ENCODE results near the gene DNAJC8.

DNAJC8 gene

GRCh38 chr1:28209700-28210099 is 23.1 kb downstream of the DNAJC8 start:
- TF ChIP-seq CTCF (IDR thresholded peaks at IDR 0.05; ENCODE audit: extremely low read depth, insufficient read depth, missing control alignments): no peak
- in situ Hi-C loops (cut with MboI; ENCODE audit: low pct_unique_long_range_greater_than_20kb, low sequenced_read_pairs, unreplicated experiment): no loop called here
- no peak for DNase-seq (ENCODE audit: low spot score)

DNA sequence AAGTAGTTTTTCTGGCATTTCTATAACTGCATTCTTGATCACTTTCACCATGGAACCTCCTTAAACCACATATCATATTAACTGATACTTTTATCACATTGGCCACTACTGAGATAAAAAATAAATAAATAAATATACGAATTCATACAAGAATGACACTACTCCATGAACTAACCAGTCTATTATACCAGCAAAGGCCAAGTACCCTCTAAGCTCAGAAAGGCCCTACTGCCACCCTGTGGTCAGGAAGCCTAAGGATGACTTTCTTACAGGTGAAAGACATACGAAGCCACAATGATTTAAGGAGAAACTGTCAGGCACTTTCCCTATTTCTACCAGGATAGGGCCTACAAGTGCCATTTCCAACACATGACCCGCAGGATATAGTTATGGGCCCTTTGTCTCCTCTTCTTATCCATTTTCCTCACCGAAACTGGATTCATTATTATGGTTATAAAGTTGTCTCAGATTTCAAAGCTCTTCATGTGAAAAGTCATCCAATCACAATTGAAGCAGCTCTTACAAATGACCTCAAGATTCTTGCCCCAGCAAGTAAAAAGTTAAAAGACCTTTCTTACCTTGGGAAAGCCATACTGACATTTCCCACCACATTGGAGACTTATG is 23.9 kb downstream of the DNAJC8 start:
- peak; percentile 55 for DNase-seq (ENCODE audit: low spot score)
- in situ Hi-C loops (cut with MboI; ENCODE audit: low pct_unique_long_range_greater_than_20kb, low sequenced_read_pairs, unreplicated experiment): no loop called here
- peak; percentile 80 for TF ChIP-seq CTCF (IDR thresholded peaks at IDR 0.05; ENCODE audit: extremely low read depth, insufficient read depth, missing control alignments)

DNA sequence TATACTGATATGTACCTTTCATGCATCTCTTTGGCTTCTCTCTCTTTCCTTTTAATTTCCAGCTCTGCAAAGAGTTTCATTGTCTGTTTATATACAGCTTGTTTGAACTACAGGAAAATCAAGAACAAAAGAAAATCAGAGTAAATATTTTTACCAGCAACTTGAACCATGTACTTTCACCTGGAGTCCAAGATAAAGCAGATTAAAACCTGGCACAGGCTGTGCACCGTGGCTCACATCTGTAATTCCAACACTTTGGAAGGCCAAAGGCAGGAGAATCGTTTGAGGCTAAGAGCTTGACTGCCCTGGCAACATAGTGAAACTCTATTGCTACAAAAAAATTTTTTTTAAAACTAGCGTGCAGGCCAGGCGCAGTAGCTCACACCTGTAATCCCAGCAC is 27.6 kb downstream of the DNAJC8 start:
- TF ChIP-seq CTCF (IDR thresholded peaks at IDR 0.05; ENCODE audit: extremely low read depth, insufficient read depth, missing control alignments): no peak
- DNase-seq (ENCODE audit: low spot score): no peak
- in situ Hi-C loops (cut with MboI; ENCODE audit: low pct_unique_long_range_greater_than_20kb, low sequenced_read_pairs, unreplicated experiment): no loop called here

DNA sequence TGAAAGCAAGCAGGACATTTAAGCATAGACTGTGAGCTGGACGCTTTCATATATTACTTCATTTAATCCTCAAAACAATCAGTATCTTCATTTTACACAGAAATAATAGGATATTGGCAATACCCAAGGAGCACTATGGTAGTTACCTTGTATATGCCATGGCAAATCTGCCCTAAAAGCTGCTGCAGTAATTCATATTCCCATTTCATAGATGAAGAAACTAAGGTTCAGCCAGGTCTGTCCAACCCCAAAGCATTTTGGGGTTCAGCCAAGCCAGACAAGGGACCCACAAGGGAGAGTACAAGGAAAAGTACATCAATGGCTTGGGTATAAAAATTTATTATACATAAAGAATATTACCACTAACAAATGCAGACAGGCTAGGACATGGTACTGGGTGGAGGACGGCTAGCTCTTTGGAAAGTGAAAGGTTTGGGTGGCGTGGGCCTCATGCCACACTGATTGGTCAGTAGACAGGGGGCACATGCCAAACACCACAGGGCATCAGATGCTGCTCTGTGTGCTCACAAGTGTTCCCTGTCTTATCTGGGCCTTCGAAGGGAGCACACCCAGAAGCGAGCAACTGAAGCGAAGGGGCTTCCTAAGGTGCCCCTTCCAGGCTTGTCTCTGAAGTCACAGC is 32.5 kb downstream of the DNAJC8 start:
- in situ Hi-C loops (cut with MboI; ENCODE audit: low pct_unique_long_range_greater_than_20kb, low sequenced_read_pairs, unreplicated experiment): loop anchor here (5.0 kb wide), 1 partner anchor 108 kb away; no protein-coding TSS in a partner anchor
- TF ChIP-seq CTCF (IDR thresholded peaks at IDR 0.05; ENCODE audit: extremely low read depth, insufficient read depth, missing control alignments): no peak

GRCh38 chr1:28199328-28200233 is 33.2 kb downstream of the DNAJC8 start:
- in situ Hi-C loops (cut with MboI; ENCODE audit: low pct_unique_long_range_greater_than_20kb, low sequenced_read_pairs, unreplicated experiment): loop anchor here (5.0 kb wide), 1 partner anchor 107 kb away; no protein-coding TSS in a partner anchor
- DNase-seq (ENCODE audit: low spot score): peak; percentile 87
- no peak for TF ChIP-seq CTCF (IDR thresholded peaks at IDR 0.05; ENCODE audit: extremely low read depth, insufficient read depth, missing control alignments)

More for the DNA sequence above, 32.5 kb downstream of the DNAJC8 start:
- no peak for DNase-seq (ENCODE audit: low spot score)

DNA sequence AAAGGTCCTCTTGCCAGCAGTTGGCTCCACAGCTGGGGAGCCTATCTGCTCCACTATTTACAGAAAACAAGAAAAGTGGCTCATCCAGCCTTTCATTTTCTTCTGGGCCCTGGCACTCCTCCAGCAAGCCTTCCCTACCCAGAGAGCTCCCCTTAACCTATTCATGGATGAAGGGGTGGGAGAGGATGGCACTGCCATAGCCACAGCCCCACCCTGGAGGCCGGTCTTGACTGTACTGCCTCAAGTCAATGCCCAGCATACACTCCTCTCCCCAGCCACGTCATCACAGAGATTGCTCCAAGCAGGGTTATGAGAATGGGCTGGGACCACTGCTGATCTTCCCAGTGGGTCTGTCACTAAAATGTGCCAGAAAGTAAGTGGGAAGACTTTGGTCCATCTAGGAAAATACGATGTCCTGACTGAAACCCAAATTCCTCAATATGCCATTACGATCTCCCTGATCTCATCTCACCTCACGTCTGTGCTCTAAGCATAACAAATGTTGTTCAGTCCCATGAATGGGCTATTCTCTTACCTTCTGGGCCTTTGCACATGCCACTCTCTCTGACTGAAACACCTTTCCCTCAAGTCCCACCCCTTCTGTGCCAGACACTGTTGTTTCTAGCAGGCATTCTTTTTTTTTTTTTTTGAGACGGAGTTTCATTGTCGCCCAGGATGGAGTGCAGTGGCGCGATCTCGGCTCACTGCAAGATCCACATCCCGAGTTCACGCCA is 35.0 kb downstream of the DNAJC8 start:
- no peak for TF ChIP-seq CTCF (IDR thresholded peaks at IDR 0.05; ENCODE audit: extremely low read depth, insufficient read depth, missing control alignments)
- in situ Hi-C loops (cut with MboI; ENCODE audit: low pct_unique_long_range_greater_than_20kb, low sequenced_read_pairs, unreplicated experiment): no loop called here
- no peak for DNase-seq (ENCODE audit: low spot score)

Data from GM13977 (cell line).